ENCODE measurements around the gene NDUFS4. TPM values are rescaled to one million over a fixed set of nuclear protein-coding genes. Genes with fewer than 3 reads are reported as not detected.

The NDUFS4 gene
- total RNA-seq, 1 experiment from 2014 or later: 92.9 TPM

GRCh38 chr5:53520813-53521212 lies 39.6 kb upstream of the NDUFS4 start:
- no peak for DNase-seq
- no peaks in the 10 kb centered on the region for H3K79me2 ChIP-seq (ENCODE audit: insufficient read depth, low read length)
- no peaks in the 10 kb centered on the region for H3K27me3 ChIP-seq (ENCODE audit: insufficient read depth, low read length)
- H3K14ac ChIP-seq (ENCODE audit: insufficient read depth, low read length): no peak overlapping the region
- H3K9me3 Mint-ChIP-seq: peaks cover 8 to 19% of the 10 kb centered on the region in 2 experiments; a peak in 4 of 5 replicates
- no peaks in the 10 kb centered on the region for H3K4me1 Mint-ChIP-seq
- no peak overlapping the region for H2BK15ac ChIP-seq (ENCODE audit: low read depth, low read length)
- no peaks in the 10 kb centered on the region for H3K27me3 Mint-ChIP-seq (ENCODE audit: low read depth)
- no peak overlapping the region for H2AK5ac ChIP-seq (ENCODE audit: insufficient read length, low read length)
- no peak overlapping the region for H4K91ac ChIP-seq (ENCODE audit: insufficient read length, low read depth, low read length)
- H3K27ac ChIP-seq (ENCODE audit: insufficient read length, low read depth, low read length): no peak overlapping the region
- H3K18ac ChIP-seq (ENCODE audit: insufficient read length, low read depth, low read length): no peak overlapping the region
- H4K20me1 ChIP-seq (ENCODE audit: control insufficient read depth, insufficient read depth, insufficient read length): no peaks in the 10 kb centered on the region
- H3K9ac ChIP-seq (ENCODE audit: extremely low read depth, insufficient read length, low read length): no peak overlapping the region
- no peak overlapping the region for H2AFZ ChIP-seq (ENCODE audit: low read length)
- H3K4me2 ChIP-seq (ENCODE audit: insufficient read depth, insufficient read length, low read length): no peak overlapping the region
- no peak overlapping the region for H3K4ac ChIP-seq (ENCODE audit: low read depth, low read length)
- H3K56ac ChIP-seq (ENCODE audit: insufficient read length, low read depth, low read length): no peak overlapping the region
- H3T11ph ChIP-seq (ENCODE audit: low read length): no peak overlapping the region
- H3K4me1 ChIP-seq (ENCODE audit: insufficient read depth, low read length): no peaks in the 10 kb centered on the region
- no peak overlapping the region for H3K23ac ChIP-seq (ENCODE audit: insufficient read length, low read depth, low read length)
- no peak overlapping the region for H2BK120ac ChIP-seq (ENCODE audit: low read depth, low read length, poor library complexity, severe bottlenecking)
- H3K4me3 Mint-ChIP-seq: no peak overlapping the region
- no peaks in the 10 kb centered on the region for H3K79me1 ChIP-seq (ENCODE audit: insufficient read depth, low read depth, low read length, poor library complexity, severe bottlenecking)
- H4K5ac ChIP-seq (ENCODE audit: insufficient read length, low read depth, low read length): no peak overlapping the region
- H3K23me2 ChIP-seq (ENCODE audit: insufficient read length, low read depth, low read length, poor library complexity, severe bottlenecking): no peaks in the 10 kb centered on the region
- H2BK20ac ChIP-seq (ENCODE audit: low read depth, low read length, poor library complexity, severe bottlenecking): no peak overlapping the region
- no peak overlapping the region for H2BK12ac ChIP-seq (ENCODE audit: insufficient read length, low read depth, low read length)
- TF ChIP-seq CTCF (conservative IDR thresholded peaks at IDR 0.05): no peak
- no peak overlapping the region for H3K27ac Mint-ChIP-seq
- no peaks in the 10 kb centered on the region for H3K9me3 ChIP-seq (ENCODE audit: control insufficient read depth, low read depth, low read length)
- H4K8ac ChIP-seq (replicated peaks; ENCODE audit: insufficient read length, low read depth, low read length): no peak overlapping the region
- peaks cover 0 to 12% (median 0%) of the 10 kb centered on the region in 3 experiments; a peak in 3 of 7 replicates for H3K36me3 Mint-ChIP-seq (ENCODE audit: insufficient read depth in 1 of 3, low read depth in 3 of 3)
- no peak overlapping the region for H2BK5ac ChIP-seq (ENCODE audit: insufficient read length, low read length)
